ENCODE data around the gene SPATS2L. TPM values are rescaled to one million over a fixed set of nuclear protein-coding genes. Genes with fewer than 3 reads are reported as not detected.
"Not testable (repeated sequence)": the region's sequence is repeated elsewhere in the genome, so short reads cannot be mapped to it uniquely, and the experiment has no call there.

Gene SPATS2L
- total RNA-seq, 1 donor from 2014 or later = 82.3 TPM

- DNase-seq (ENCODE audit: low spot score) (no peak), ATAC-seq (no peak)
- intact Hi-C loops (cut with DNase I) = no loop called here
Measured at GRCh38 chr2:200340508-200341224, 34.2 kb downstream of the SPATS2L start.

GRCh38 chr2:200341376-200341775, 34.9 kb downstream of the SPATS2L start:
- ATAC-seq (no peak), DNase-seq (ENCODE audit: low spot score) (no peak)
- intact Hi-C loops (cut with DNase I) = no loop called here

- DNase-seq (ENCODE audit: low spot score) = no peak
- ATAC-seq = no peak
- intact Hi-C loops (cut with DNase I) = no loop called here
Measured at GRCh38 chr2:200342235-200342634, 35.7 kb downstream of the SPATS2L start.

- ATAC-seq (no peak), DNase-seq (ENCODE audit: low spot score) (no peak)
- intact Hi-C loops (cut with DNase I) = no loop called here
Measured at GRCh38 chr2:200342654-200343053, 36.2 kb downstream of the SPATS2L start.

- intact Hi-C loops (cut with DNase I); DNase-seq (ENCODE audit: low spot score); ATAC-seq: not testable (repeated sequence)
Measured at GRCh38 chr2:200344202-200344601, 37.7 kb downstream of the SPATS2L start.

- ATAC-seq (no peak), DNase-seq (ENCODE audit: low spot score) (no peak)
- intact Hi-C loops (cut with DNase I) = no loop called here
Measured at GRCh38 chr2:200345975-200346374, 39.5 kb downstream of the SPATS2L start.

- no peak for ATAC-seq
- no peak for DNase-seq (ENCODE audit: low spot score)
- intact Hi-C loops (cut with DNase I) = no loop called here
Measured at GRCh38 chr2:200347301-200347700, 40.8 kb downstream of the SPATS2L start.

GRCh38 chr2:200348897-200349563, 42.5 kb downstream of the SPATS2L start:
- no peak for DNase-seq (ENCODE audit: low spot score)
- peak; percentile 18 for ATAC-seq
- intact Hi-C loops (cut with DNase I) = no loop called here

- ATAC-seq = no peak
- intact Hi-C loops (cut with DNase I) = no loop called here
- no peak for DNase-seq (ENCODE audit: low spot score)
Measured at GRCh38 chr2:200349868-200350267, 43.4 kb downstream of the SPATS2L start.

- ATAC-seq (no peak), DNase-seq (ENCODE audit: low spot score) (no peak)
- intact Hi-C loops (cut with DNase I) = no loop called here
Measured at GRCh38 chr2:200350850-200351285, 44.4 kb downstream of the SPATS2L start.

- DNase-seq (ENCODE audit: low spot score) (no peak), ATAC-seq (no peak)
- intact Hi-C loops (cut with DNase I) = no loop called here
Measured at GRCh38 chr2:200351815-200352214, 45.3 kb downstream of the SPATS2L start.

GRCh38 chr2:200352636-200353035, 46.1 kb downstream of the SPATS2L start:
- no peak for DNase-seq (ENCODE audit: low spot score)
- ATAC-seq = peak; percentile 44
- intact Hi-C loops (cut with DNase I) = no loop called here

- intact Hi-C loops (cut with DNase I) = no loop called here
- ATAC-seq (peak; percentile 72), DNase-seq (ENCODE audit: low spot score) (no peak)
Measured at GRCh38 chr2:200353120-200353519, 46.6 kb downstream of the SPATS2L start.

GRCh38 chr2:200353874-200354273, 47.4 kb downstream of the SPATS2L start:
- intact Hi-C loops (cut with DNase I) = no loop called here
- ATAC-seq = no peak
- DNase-seq (ENCODE audit: low spot score) = no peak

GRCh38 chr2:200354833-200355751, 48.6 kb downstream of the SPATS2L start:
- ATAC-seq (no peak), DNase-seq (ENCODE audit: low spot score) (no peak)
- intact Hi-C loops (cut with DNase I) = no loop called here

GRCh38 chr2:200356321-200356720, 49.8 kb downstream of the SPATS2L start:
- DNase-seq (ENCODE audit: low spot score) (no peak), ATAC-seq (no peak)
- intact Hi-C loops (cut with DNase I) = no loop called here

GRCh38 chr2:200356857-200357384, 50.4 kb downstream of the SPATS2L start:
- intact Hi-C loops (cut with DNase I) = no loop called here
- DNase-seq (ENCODE audit: low spot score) (no peak), ATAC-seq (no peak)

GRCh38 chr2:200357845-200358244, 51.4 kb downstream of the SPATS2L start:
- ATAC-seq (peak; percentile 80), DNase-seq (ENCODE audit: low spot score) (no peak)
- intact Hi-C loops (cut with DNase I) = no loop called here

GRCh38 chr2:200359552-200359951, 53.1 kb downstream of the SPATS2L start:
- ATAC-seq (peak; percentile 78), DNase-seq (ENCODE audit: low spot score) (no peak)
- intact Hi-C loops (cut with DNase I) = no loop called here
